K562 (cell line): ENCODE data around the gene LRRC74B. TPM values are rescaled to one million over a fixed set of nuclear protein-coding genes. Genes with fewer than 3 reads are reported as not detected.

ENCODE experiments used
- CREM ChIP-seq: IDR thresholded peaks from 2 replicates; pipeline ENCODE4 v1.6.1; 2014; ENCODE audit warnings: antibody characterized with exemption, low read depth
- CXXC5 ChIP-seq: fragments of 250-450 bp; sonication (Bioruptor Pico); IDR thresholded peaks from 2 replicates; pipeline ENCODE4 v1.8.0; 2022; ENCODE audit warnings: inconsistent platforms, mild to moderate bottlenecking, moderate library complexity
- HNRNPL ChIP-seq: fragments of 200-400 bp; formaldehyde crosslinking; IDR thresholded peaks from 2 replicates; pipeline ENCODE4 v1.6.1; 2017; ENCODE audit warnings: low read depth, mild to moderate bottlenecking, low read length
- IRF2 ChIP-seq: sonication (generic); formaldehyde crosslinking; IDR thresholded peaks from 2 replicates; pipeline ENCODE4 v1.8.1; 2022; ENCODE audit warnings: mild to moderate bottlenecking, missing genetic modification reagents
- KLF13 ChIP-seq: fragments of 450-650 bp; IDR thresholded peaks from 2 replicates; pipeline ENCODE4 v1.6.1; 2016; ENCODE audit warnings: missing genetic modification characterization, low read depth, mild to moderate bottlenecking, missing compliant biosample characterization, moderate library complexity, borderline replicate concordance
- LEF1 ChIP-seq: fragments of 450-650 bp; IDR thresholded peaks from 2 replicates; pipeline ENCODE4 v1.6.1; 2016; ENCODE audit warnings: mild to moderate bottlenecking
- RFX5 ChIP-seq: IDR thresholded peaks from 2 replicates; pipeline ENCODE4 v1.6.1; 2011; ENCODE audit warnings: low read depth, mild to moderate bottlenecking, improper control_type of control experiment, low read length
- SMAD3 ChIP-seq: fragments of 450-650 bp; formaldehyde crosslinking; conservative IDR thresholded peaks from 2 replicates; pipeline ENCODE4 v1.4.0; 2020; ENCODE audit warnings: mild to moderate bottlenecking
- SMARCA5 ChIP-seq: fragments of 450-650 bp; IDR thresholded peaks from 2 replicates; pipeline ENCODE4 v1.6.1; 2016
- SNAPC5 ChIP-seq: fragments of 250-450 bp; sonication (Bioruptor Pico); IDR thresholded peaks from 2 replicates; pipeline ENCODE4 v1.8.0; 2021; ENCODE audit warnings: moderate library complexity, mild to moderate bottlenecking, inconsistent platforms
- SNIP1 ChIP-seq: fragments of 450-650 bp; IDR thresholded peaks from 2 replicates; pipeline ENCODE4 v1.7.1; 2017; ENCODE audit warnings: low read depth, mild to moderate bottlenecking
- SREBF2 ChIP-seq: sonication (generic); formaldehyde crosslinking; IDR thresholded peaks from 2 replicates; pipeline ENCODE4 v1.4.0; 2020; ENCODE audit warnings: mild to moderate bottlenecking, missing genetic modification reagents
- SRF ChIP-seq, 2 experiments: fragments of 250-450, 450-650 bp in 1 of 2; sonication (Bioruptor Pico) in 1 of 2; sonication (generic) in 1 of 2; formaldehyde crosslinking; IDR thresholded peaks; 2 replicates each; pipeline versions ENCODE4 v1.5.0 to v1.5.1; 2020 to 2022; ENCODE audit warnings: mild to moderate bottlenecking in 1 of 2, missing genetic modification reagents in 1 of 2
- TEAD2 ChIP-seq: fragments of 450-650 bp; IDR thresholded peaks from 2 replicates; pipeline ENCODE4 v1.6.1; 2016; ENCODE audit warnings: missing genetic modification characterization, control low read depth, missing compliant biosample characterization
- ZBTB2 ChIP-seq: fragments of 450-650 bp; IDR thresholded peaks from 2 replicates; pipeline ENCODE4 v1.6.1; 2016; ENCODE audit warnings: antibody characterized with exemption
- ZNF785 ChIP-seq: fragments of 250-450 bp; sonication (Bioruptor Pico); IDR thresholded peaks from 2 replicates; pipeline ENCODE4 v1.4.0; 2020; ENCODE audit warnings: mild to moderate bottlenecking
- polyA plus RNA-seq, 8 experiments: library from polyadenylated mRNA; depleted of rRNA in 4 of 8; stranded (reverse) in 5 of 8; unstranded in 3 of 8; fragments of >200 nt; fragmentation: Nextera tagmentation in 2 of 8; fragmentation: Illumina TruSeq in 1 of 8; extraction: Ambion mirVana in 2 of 8; extraction: Trizol in 1 of 8; gene quantifications; 2 replicates each; pipeline versions ENCODE4 v1.2.1 to v1.2.3, GENCODE V29; 2011 to 2014; ENCODE audit warnings: inconsistent platforms in 1 of 8, missing spikeins in 1 of 8
- total RNA-seq, 7 experiments: library from RNA; depleted of rRNA in 6 of 7; stranded (reverse); fragments of >200 nt in 6 of 7; fragmentation: Illumina TruSeq in 2 of 7; extraction: Trizol in 2 of 7; gene quantifications; 2 replicates each; pipeline versions ENCODE4 v1.2.1 to v1.2.3, GENCODE V29; 2011 to 2021; ENCODE audit warnings: low replicate concordance in 1 of 7
- TF ChIP-seq, protein P1 (sequence below): sonication (generic); formaldehyde crosslinking; IDR thresholded peaks from 2 replicates; pipeline ENCODE4 v1.5.0; 2020; ENCODE audit warnings: missing genetic modification reagents
- TF ChIP-seq, protein P2 (sequence below): fragments of 250-450 bp; sonication (Bioruptor Pico); IDR thresholded peaks from 2 replicates; pipeline ENCODE4 v1.8.0; 2022; ENCODE audit warnings: moderate library complexity, mild to moderate bottlenecking, inconsistent platforms
- TF ChIP-seq, protein P3 (sequence below): sonication (generic); formaldehyde crosslinking; IDR thresholded peaks from 2 replicates; pipeline ENCODE4 v1.8.1; 2023; ENCODE audit warnings: mild to moderate bottlenecking, missing genetic modification reagents

LRRC74B gene
- total and polyA plus RNA-seq, 9 of the 15 experiments (the other 6 are each of a cell fraction or from before 2014, with no cell fraction given), result not detected

GRCh38 chr22:21009638-21010425 is 35.9 kb upstream of the LRRC74B start (continued):
- TF ChIP-seq, protein P1, sequence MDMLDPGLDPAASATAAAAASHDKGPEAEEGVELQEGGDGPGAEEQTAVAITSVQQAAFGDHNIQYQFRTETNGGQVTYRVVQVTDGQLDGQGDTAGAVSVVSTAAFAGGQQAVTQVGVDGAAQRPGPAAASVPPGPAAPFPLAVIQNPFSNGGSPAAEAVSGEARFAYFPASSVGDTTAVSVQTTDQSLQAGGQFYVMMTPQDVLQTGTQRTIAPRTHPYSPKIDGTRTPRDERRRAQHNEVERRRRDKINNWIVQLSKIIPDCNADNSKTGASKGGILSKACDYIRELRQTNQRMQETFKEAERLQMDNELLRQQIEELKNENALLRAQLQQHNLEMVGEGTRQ (CRISPR knock-in tag), result no peak
- TF ChIP-seq IRF2 (no peak), SREBF2 (CRISPR knock-in tag) (no peak), CXXC5 (peak; percentile 70), SNAPC5 (no peak), CREM (no peak), ZBTB2 (no peak), SNIP1 (no peak), SMAD3 (CRISPR knock-in tag) (0 out of 2 replicates have a peak, but pooled peaks have one; percentile 7), LEF1 (no peak), HNRNPL (peak; percentile 95), RFX5 (no peak), SRF (CRISPR knock-in tag; IDR thresholded peaks at IDR 0.05) (peak in 1 of 2 experiments; percentile 59; a peak in 1 of 4 replicates), ZNF785 (CRISPR knock-in tag) (no peak), KLF13 (tag) (peak; percentile 18; the same call in 1 of the 2 replicates), SMARCA5 (no peak), TEAD2 (no peak)
- TF ChIP-seq, protein P2, sequence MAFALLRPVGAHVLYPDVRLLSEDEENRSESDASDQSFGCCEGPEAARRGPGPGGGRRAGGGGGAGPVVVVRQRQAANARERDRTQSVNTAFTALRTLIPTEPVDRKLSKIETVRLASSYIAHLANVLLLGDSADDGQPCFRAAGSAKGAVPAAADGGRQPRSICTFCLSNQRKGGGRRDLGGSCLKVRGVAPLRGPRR, result 0 out of 2 replicates have a peak, but pooled peaks have one; percentile 78
- TF ChIP-seq, protein P3, sequence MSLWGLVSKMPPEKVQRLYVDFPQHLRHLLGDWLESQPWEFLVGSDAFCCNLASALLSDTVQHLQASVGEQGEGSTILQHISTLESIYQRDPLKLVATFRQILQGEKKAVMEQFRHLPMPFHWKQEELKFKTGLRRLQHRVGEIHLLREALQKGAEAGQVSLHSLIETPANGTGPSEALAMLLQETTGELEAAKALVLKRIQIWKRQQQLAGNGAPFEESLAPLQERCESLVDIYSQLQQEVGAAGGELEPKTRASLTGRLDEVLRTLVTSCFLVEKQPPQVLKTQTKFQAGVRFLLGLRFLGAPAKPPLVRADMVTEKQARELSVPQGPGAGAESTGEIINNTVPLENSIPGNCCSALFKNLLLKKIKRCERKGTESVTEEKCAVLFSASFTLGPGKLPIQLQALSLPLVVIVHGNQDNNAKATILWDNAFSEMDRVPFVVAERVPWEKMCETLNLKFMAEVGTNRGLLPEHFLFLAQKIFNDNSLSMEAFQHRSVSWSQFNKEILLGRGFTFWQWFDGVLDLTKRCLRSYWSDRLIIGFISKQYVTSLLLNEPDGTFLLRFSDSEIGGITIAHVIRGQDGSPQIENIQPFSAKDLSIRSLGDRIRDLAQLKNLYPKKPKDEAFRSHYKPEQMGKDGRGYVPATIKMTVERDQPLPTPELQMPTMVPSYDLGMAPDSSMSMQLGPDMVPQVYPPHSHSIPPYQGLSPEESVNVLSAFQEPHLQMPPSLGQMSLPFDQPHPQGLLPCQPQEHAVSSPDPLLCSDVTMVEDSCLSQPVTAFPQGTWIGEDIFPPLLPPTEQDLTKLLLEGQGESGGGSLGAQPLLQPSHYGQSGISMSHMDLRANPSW (CRISPR knock-in tag), result 0 out of 2 replicates have a peak, but pooled peaks have one; percentile 74
